ENCODE results near the gene SLC23A1. TPM values are rescaled to one million over a fixed set of nuclear protein-coding genes. Genes with fewer than 3 reads are reported as not detected.
"Not testable (repeated sequence)": the region's sequence is repeated elsewhere in the genome, so short reads cannot be mapped to it uniquely, and the experiment has no call there.

The SLC23A1 gene
- total RNA-seq, 1 donor from 2014 or later: 1.4 TPM

- DNase-seq (no peak), ATAC-seq (ENCODE audit: low read depth) (no peak)
- Mint-ChIP-seq H3K27ac (no peak overlapping the region), H3K36me3 (ENCODE audit: low read depth) (peaks cover 7% of the 10 kb centered on the region), H3K9me3 (no peaks in the 10 kb centered on the region), H3K4me1 (peaks cover 23% of the 10 kb centered on the region), H3K4me3 (no peak overlapping the region), H3K27me3 (no peaks in the 10 kb centered on the region)
- POLR2A ChIA-PET: interaction anchor here (0.5 to 1.4 kb wide), 4 partner anchors 21 to 1003 kb away, joined by 3 to 5 read pairs (median 4); partner anchors contain the start of genes DNAJC18 and MZB1
- TF ChIP-seq CTCF (IDR thresholded peaks at IDR 0.05): no peak
- intact Hi-C loops (cut with micrococcal nuclease): no loop called here
- CTCF ChIA-PET: interaction anchor here (0.6 kb wide), 1 partner anchor 107 kb away, joined by 4 read pairs; no protein-coding TSS in a partner anchor
These were observed 28.1 kb upstream of the SLC23A1 start for GRCh38 chr5:139410993-139411828.

GRCh38 chr5:139410121-139410992, 27.3 kb upstream of the SLC23A1 start:
- peaks cover 23% of the 10 kb centered on the region for H3K4me1 Mint-ChIP-seq
- no peak for DNase-seq
- CTCF ChIA-PET: interaction anchor here (1.2 kb wide), 1 partner anchor 14 kb away, joined by 3 read pairs; no protein-coding TSS in a partner anchor
- no peaks in the 10 kb centered on the region for H3K27me3 Mint-ChIP-seq
- intact Hi-C loops (cut with micrococcal nuclease): no loop called here
- ATAC-seq (ENCODE audit: low read depth): no peak
- H3K27ac Mint-ChIP-seq: no peak overlapping the region
- no peaks in the 10 kb centered on the region for H3K9me3 Mint-ChIP-seq
- peaks cover 7% of the 10 kb centered on the region for H3K36me3 Mint-ChIP-seq (ENCODE audit: low read depth)
- no peak overlapping the region for H3K4me3 Mint-ChIP-seq
- no peak for TF ChIP-seq CTCF (IDR thresholded peaks at IDR 0.05)
- POLR2A ChIA-PET: interaction anchor here (0.8 to 1.4 kb wide), 3 partner anchors 20 to 105 kb away, joined by 3 to 4 read pairs (median 3); partner anchors contain the start of genes DNAJC18 and MZB1

- H3K4me3 Mint-ChIP-seq: not testable (repeated sequence)
These were observed 26.0 kb upstream of the SLC23A1 start for GRCh38 chr5:139409116-139409515.

GRCh38 chr5:139408191-139408590, 25.1 kb upstream of the SLC23A1 start:
- no peak for TF ChIP-seq CTCF (IDR thresholded peaks at IDR 0.05)
- Mint-ChIP-seq H3K27ac (peak overlapping the region; percentile 81), H3K36me3 (ENCODE audit: low read depth) (peaks cover 3% of the 10 kb centered on the region), H3K9me3 (no peaks in the 10 kb centered on the region), H3K4me1 (peaks cover 43% of the 10 kb centered on the region), H3K4me3 (no peak overlapping the region), H3K27me3 (no peaks in the 10 kb centered on the region)
- ChIA-PET POLR2A (interaction anchor here (0.6 to 1.8 kb wide), 7 partner anchors 16 to 293 kb away, joined by 3 to 14 read pairs (median 5); partner anchors contain the start of genes MZB1 and PAIP2), CTCF (interaction anchor here (0.8 to 1.3 kb wide), 2 partner anchors 14 to 157 kb away, joined by 3 to 4 read pairs; no protein-coding TSS in a partner anchor)
- intact Hi-C loops (cut with micrococcal nuclease): loop anchor here (10.0 kb wide), 1 partner anchor 943 kb away; the partner anchor contains the start of gene EGR1
- ATAC-seq (ENCODE audit: low read depth): no peak
- DNase-seq: no peak

More at GRCh38 chr5:139409116-139409515, 26.0 kb upstream of the SLC23A1 start:
- Mint-ChIP-seq H3K4me1 (peaks cover 34% of the 10 kb centered on the region), H3K27ac (peak overlapping the region; percentile 46)
- ATAC-seq (ENCODE audit: low read depth); CTCF ChIA-PET; H3K27me3 Mint-ChIP-seq; DNase-seq; H3K36me3 Mint-ChIP-seq (ENCODE audit: low read depth); H3K9me3 Mint-ChIP-seq: not testable (repeated sequence)
- intact Hi-C loops (cut with micrococcal nuclease): loop anchor here (10.0 kb wide), 1 partner anchor 944 kb away; the partner anchor contains the start of gene EGR1
- POLR2A ChIA-PET: interaction anchor here (0.8 kb wide), 1 partner anchor 106 kb away, joined by 3 read pairs; no protein-coding TSS in a partner anchor

- peak overlapping the region; percentile 11 for H3K4me3 Mint-ChIP-seq
- no peak for DNase-seq
- no peaks in the 10 kb centered on the region for H3K9me3 Mint-ChIP-seq
- intact Hi-C loops (cut with micrococcal nuclease): loop anchor here (1.0 to 10.0 kb wide), 2 partner anchors 15 to 943 kb away; partner anchors contain the start of gene EGR1
- CTCF ChIA-PET: interaction anchor here (0.8 to 1.3 kb wide), 4 partner anchors 13 to 156 kb away, joined by 3 to 4 read pairs (median 4); no protein-coding TSS in a partner anchor
- POLR2A ChIA-PET: interaction anchor here (0.6 to 1.8 kb wide), 11 partner anchors 15 to 292 kb away, joined by 3 to 14 read pairs (median 3); partner anchors contain the start of genes DNAJC18, MZB1, PAIP2 and UBE2D2
- peak; percentile 46 for ATAC-seq (ENCODE audit: low read depth)
- TF ChIP-seq CTCF (IDR thresholded peaks at IDR 0.05): no peak
- H3K27ac Mint-ChIP-seq: peak overlapping the region; percentile 81
- H3K4me1 Mint-ChIP-seq: peaks cover 49% of the 10 kb centered on the region
- H3K36me3 Mint-ChIP-seq (ENCODE audit: low read depth): peaks cover 3% of the 10 kb centered on the region
- H3K27me3 Mint-ChIP-seq: no peaks in the 10 kb centered on the region
These were observed 24.4 kb upstream of the SLC23A1 start for GRCh38 chr5:139407517-139407916.
